Suppressor macrophage treated with lipopolysaccharide for 4 hours (primary cell): ENCODE data around the gene FNDC10.
"Not testable (repeated sequence)": the region's sequence is repeated elsewhere in the genome, so short reads cannot be mapped to it uniquely, and the experiment has no call there.

Experiments
- DNase-seq: peaks from one replicate; pipeline ENCODE4 v3.0.0-alpha.2; 2020

FNDC10 gene

DNA sequence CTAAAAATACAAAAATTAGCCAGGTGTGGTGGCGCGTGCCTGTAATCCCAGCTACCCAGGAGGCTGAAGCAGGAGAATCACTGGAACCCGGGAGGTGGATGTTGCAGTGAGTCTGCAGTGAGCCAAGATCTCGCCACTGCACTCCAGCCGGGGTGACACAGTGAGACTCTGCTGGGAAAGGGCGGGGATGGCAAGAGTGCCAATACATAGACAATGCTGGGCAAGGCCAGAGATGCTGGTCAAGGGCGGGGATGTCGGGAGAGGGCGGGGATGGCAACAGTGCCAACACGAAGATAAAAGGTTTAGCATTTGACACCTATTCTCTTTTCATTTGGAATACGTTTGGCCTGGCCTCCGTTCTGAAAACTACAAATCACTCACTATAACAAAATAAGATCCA, 36.2 kb downstream of the FNDC10 start:
- DNase-seq, result no peak

DNA sequence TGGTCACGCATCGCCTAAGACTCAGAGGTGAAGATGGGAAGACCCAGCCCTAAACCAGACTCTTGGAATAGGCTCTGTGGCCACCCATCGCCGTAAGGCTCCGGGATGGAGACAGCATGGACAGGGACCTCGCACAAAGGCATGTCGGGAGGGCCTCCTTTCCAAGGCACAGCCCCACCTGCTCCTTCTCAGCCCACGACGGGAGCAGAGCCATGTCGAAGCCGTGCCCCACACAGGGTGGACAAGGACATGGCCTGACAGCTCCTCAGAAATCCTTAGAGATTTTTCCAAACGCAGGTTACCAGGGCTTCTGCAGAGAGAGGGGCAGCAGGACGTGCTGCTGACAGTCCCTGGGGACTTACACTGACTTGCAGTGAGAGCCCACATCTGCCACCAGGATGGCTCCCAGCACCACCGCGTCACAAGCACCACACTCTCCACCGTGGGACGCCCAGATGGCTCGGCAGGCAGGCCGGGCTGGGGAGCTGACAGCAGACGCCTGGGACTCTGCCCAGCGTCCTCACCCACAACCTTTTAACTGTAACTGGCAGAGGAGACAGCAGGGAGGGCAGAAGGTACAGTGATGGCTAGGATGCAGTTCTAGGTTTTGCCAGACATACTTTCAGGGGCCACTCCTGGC, 37.3 kb downstream of the FNDC10 start:
- no peak for DNase-seq

DNA sequence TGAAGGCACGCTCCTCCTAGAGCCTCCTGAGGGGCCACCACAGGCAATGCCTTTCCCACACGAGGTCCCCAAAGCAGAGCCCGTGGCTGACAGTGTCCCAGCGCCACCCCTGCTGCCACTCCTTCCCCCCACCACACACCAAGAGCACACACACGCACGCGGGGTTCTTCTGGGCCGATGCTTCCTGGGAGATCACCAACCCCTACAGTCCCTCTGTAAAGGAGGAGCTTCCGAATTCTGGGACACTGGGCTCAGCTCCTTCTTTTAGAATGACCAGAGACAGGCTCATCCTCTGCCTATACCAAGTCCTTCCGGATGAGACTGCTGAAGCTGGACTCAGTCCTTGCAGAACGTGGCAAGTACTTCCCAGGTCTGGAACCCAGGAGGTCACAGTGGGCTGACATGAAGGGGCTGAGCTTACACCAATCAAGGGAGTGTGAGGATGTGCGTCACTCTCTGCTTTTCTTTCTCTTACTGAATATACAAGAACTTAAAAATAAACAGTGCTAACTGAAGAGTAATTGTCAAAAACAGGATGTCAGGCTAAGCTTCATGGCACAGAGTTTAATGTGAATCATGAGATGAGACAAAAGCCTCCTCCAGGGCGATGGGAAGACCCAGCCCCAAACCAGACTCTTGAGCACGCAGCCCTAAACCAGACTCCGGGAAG, 38.0 kb downstream of the FNDC10 start:
- DNase-seq, result no peak

DNA sequence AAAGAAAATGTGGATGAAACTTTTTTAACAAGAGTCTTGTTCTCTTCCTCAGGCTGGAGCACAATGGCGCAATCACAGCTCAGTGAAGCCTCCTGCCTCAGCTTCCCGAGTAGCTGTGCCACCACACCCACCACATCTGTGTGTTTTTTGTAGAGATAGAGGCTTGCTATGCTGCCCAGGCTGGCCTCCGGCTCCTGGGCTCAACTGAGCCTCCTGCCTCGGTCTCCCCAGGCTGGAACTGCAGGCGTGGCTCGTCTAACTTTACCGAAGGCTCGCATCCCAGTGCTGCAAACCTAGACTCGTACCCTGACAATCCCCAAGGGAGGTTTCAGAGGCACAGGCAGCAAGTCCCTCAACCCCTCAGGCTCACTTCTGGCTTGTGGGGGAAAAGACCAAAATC, 39.8 kb downstream of the FNDC10 start:
- DNase-seq, result no peak

DNA sequence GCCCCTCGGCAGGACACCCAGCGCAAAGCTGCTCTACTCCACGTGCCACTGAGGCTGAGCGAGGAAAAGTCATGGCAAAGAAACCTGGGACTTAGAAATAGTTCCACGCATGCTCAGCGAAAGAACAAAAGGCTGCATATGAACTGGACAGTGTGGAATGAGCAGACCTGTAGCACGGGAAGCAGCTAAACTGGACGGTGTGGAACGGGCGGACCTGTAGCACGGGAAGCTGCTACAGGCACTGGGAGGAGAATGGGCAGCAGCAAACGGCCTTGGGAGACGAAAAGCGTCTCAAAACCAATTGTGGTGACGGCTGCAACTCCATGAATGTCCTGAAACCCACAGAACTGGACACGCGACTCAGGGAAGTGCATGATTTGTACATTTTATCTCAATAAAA, 40.9 kb downstream of the FNDC10 start:
- no peak for DNase-seq

DNA sequence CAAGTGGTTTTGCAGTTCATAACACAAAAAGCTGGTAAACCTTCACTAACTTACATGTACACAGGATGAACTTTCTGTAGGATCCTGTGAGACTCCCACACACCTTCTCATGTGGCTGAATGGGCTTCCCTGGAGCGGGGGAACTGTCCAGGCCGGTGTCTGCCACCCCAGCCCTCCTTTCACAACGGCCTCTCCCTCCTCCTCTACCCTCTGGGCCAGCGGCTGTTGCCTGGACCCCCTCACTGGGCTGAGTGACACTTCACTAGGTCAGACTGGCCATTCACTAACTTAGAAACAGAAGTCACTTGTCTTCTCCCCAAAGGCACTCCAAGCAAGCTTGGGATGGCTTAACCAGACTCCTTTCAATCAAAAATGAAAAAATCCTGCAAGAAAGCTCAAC, 41.3 kb downstream of the FNDC10 start:
- DNase-seq, result no peak

DNA sequence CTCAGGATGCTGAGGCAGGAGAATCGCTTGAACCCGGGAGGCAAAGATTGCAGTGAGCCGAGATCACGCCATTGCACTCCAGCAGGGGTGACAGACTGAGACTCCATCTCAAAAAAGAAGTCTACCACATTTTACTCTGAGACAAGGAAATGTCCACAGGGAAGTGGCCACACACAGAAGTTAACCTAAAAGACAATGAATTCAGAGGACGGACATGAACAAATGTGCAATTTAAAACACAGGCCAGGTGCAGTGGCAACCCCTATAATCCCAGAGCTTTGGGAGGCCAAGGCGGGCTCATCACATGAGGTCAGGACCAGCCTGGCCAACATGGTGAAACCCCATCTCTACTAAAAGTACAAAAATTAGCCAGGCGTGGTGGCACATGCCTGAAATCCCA, 42.2 kb downstream of the FNDC10 start:
- DNase-seq, result not testable (repeated sequence)

DNA sequence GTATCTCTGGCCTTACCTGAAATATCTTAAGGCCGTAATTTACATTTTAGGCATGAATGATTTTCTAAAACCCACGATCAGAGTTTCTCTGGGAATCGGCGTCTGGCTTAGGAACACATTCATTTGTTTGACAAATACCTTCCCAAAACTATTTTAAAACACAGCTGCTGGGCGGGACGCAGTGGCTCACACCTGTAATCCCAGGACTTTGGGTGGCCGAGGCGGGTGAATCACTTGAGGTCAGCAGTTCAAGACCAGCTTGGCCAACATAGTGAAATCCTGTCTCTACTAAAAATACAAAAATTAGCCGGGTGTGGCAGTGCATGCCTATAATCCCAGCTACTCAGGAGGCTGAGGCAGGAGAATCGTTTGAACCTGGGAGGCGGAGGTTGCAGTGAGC, 43.0 kb downstream of the FNDC10 start:
- DNase-seq, result not testable (repeated sequence)

DNA sequence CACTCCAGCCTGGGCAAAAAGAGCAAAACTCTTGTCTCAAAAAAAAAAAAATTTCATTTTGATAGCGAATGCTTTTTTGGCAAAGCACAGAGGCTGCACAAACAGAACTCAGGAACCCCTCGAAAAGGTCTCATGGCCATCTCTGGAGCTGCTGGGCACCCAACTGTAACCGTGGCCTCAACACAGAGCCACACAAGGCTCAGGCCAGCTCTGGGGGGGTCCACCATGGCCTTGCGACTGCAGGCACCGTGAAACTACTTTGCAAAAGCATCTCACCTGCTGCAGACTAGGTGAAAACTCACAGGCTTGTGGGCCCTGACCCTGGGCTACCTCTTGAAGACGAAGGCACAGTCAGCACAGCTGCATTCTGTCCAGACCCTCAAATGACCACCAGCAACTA, 43.4 kb downstream of the FNDC10 start:
- DNase-seq, result no peak

DNA sequence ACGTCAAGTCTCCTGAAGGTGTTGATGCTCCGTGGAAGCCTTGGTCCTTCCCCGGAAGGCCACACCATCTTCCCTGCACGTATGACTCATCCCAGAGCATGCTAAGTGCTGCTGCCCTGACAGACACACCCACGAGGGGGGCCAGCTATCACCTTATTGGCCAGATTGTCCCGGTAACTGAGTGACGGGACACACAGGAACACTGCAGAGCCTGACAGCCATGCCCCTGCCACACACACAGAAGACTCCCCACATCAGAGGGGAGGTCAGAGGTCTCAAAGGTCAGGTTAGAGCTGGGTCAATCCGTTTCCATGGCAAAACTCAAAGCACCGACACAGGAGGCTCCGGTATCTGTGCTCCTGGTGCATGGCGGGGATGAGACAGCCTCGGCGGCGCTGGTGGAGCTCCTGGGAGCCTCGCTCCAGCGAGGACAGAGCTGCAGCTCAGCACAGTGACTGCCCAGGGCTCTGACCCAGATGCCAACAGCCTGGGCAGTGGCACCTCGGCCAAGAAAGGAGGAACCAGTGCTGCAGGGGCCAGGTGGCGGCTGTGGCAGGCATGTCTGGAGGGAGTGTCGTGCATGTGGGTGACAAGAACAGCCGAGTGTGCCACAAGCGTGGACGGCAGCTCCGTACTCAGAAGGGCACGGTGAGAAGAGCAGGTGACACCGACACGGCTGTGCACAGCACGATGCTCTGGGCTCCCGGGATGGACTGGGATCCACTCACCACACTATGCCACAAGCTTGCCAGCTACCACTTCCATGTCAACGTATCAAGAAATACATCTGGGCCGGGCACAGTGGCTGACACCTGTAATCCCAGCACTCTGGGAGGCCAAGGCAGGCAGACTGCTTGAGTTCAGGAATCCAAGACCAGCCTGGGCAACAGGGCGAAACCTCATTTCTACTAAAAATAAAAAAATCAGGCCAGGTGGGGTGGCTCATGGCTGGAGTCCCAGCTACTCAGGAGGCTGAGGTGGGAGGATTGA, 44.7 kb downstream of the FNDC10 start:
- DNase-seq, result no peak

DNA sequence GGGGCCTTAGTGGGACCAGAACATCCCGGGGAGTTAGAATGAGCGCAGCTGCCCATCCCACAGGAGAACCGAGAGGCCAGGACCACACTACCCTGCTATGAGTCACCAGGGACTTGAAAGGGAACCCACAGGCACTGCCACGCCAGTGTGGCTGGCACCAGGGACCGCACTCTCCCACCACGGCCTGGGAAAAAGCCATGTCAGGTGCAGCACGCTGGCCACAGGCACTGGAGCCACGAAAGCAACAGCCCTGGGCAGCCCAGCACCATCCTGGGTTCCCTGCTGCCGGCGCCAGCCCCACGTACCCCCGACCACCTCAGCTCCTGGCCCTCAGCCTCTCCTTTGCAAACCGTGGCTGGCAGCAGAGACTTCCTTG, 45.4 kb downstream of the FNDC10 start:
- no peak for DNase-seq

DNA sequence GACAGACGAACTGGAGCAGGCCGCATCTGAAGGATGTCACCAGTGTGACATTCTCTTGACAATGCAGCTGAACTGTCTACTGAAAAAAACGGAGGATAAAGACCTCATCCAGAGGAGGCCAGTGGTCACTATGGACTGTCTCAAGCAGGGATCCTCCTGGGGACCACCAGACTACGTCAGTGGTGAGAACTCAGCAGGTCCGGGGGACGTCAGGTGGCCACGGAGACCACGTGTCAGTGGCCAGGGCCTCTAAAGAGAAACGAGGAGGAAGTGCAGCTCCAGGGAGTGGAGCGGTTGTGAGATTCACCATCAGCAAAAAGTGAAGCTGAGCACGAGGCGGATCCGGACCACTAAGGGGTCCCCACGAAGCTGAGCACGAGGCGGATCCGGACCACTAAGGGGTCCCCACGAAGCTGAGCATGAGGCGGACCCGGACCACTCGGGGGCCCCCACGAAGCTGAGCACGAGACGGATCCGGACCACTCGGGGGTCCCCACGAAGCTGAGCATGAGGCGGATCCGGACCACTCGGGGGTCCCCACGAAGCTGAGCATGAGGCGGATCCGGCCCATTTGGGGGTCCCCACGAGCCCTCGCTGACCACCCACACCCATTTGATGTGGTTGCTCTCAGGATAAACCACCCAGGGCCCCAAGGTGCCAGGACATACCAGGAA, 46.0 kb downstream of the FNDC10 start:
- DNase-seq, result no peak

DNA sequence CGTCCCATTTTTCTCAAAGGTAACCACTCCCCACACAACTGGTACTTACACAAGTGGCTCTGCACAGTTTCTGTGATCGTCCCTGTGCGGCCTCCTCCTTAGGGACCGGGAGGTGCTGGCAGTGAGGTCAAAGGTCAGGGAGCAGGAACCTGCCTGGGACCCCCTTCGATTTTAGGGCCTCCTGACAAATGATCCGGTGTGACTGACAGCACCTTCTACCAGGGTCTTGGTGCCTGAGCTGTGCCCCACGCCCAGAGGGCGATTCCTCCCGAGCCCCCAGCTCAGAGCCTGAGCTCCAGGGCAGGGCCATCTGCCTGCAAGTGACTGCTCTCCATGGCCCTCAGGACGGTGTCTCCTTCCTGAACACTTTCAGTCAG, 47.7 kb downstream of the FNDC10 start:
- no peak for DNase-seq

DNA sequence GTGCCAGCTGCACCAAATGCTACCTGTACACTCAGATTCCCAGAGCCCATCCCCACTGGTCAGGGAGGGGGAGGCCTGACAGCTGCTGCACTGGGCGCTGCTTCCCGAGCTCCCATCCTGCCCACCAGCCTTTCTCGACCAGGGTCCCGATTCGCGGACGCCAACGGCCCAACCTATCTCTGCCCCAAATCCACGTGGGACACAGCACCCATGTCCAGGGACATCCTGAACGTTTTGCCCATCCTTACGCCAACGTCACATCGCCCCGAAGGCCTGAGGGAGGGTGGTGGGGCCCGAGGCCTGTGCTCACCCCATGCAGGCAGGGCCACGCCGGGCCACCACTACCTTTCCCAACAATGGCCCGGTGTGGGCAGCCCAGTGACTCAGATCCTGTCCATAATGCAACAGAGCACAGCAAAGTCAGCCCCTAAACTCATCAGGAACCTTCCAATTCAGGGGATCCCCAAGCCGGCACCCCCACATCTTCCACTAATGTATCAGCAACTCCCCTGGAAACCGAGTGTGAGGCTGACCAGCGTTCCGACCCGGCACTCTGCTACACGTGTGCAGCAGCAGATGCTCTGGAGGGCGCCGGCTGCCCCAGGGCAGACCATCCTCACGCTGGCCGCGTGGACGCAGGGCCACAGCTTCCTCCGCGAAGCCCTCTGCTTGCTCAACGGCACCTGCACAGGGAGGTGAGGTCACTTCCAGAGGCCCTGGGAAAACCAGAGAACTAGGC, 48.2 kb downstream of the FNDC10 start:
- no peak for DNase-seq

DNA sequence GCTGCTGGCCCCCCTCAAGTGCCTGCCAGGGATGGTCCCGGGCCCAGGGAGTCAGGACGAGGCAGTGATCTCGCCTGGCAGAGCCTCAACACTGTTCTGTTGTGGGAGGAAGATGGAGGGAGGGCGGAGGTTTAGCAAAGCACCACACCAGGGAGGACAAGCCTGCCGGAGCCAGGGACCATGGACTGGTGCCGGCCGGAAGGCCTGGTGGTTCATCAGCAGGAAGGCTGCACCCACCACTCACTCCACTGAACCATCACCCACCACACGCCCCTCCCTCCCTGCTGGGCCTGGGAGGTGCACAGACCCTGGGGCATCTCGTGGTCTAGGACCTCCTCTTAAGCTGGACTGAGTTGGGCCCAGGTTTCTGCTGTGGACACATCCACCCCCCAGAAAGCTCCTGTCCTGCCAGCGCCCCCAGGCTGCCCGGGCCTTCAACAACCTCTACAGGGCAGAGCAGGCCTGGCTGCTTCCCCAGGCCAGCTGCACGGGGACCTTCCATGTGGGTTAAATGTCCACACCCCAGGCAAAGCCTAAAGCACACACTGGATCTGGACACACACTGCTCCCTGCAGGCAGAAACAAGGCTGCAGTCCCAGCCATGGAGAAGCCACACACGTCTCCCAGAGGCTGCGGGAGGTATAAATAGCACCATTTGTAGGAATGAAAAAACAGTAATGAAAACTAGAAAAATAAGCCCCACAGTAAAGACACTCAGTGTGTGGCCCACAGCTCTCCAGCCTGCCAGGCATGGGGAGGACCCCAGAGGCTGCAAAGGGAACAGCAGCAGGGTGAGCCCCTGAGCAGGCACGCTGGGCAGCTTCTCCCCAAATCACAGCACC, 49.1 kb downstream of the FNDC10 start:
- no peak for DNase-seq

DNA sequence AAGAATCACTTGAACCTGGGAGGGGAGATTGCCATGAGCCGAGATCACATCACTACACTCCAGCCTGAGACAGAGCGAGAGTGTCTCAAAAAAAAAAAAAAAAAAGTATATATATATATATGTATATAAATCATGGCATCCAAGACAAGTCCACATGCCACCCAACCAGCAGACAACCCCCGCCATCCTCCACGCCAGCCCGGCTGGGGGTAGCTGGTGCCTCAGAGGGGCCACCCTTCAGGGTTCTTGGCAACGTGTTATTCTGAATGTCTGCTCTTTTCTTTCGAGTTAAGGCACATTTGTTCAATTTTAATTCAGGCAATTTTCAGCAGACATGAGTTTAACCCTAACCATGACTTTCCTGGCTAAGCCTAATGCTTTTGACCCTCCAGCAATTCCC, 49.8 kb downstream of the FNDC10 start:
- no peak for DNase-seq

DNA sequence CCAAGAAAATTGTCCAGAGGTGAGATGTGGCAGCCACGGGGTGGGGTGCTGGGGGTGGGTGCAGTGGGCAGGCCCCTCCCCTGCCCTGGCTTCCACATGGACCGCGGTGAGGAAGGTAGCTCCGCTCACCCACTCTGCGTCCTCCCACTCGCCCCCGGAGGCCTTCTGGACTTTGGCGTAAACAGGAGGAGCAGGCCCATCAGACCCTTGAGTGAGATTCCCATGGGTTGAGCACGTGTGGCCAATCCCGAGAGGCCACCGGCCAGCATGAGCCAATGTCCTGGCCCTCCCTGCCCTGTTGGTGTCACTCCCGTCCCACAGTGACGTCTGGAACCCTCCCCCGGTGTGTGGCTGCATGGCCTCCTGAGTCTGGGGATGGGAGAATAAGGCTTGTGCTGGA, 51.3 kb downstream of the FNDC10 start:
- DNase-seq, result no peak
